ENCODE results near the gene RASGRF2. TPM values are rescaled to one million over a fixed set of nuclear protein-coding genes. Genes with fewer than 3 reads are reported as not detected.
"Not testable (repeated sequence)": the region's sequence is repeated elsewhere in the genome, so short reads cannot be mapped to it uniquely, and the experiment has no call there.

The RASGRF2 gene
- total and polyA plus RNA-seq, 2 donors, result 3.1 to 5.0 TPM

GRCh38 chr5:81097713-81098112 lies 137.6 kb downstream of the RASGRF2 start:
- 67% methylated on average over 3 of the region's 3 CpGs for WGBS
- Histone ChIP-seq H3K36me3 (ENCODE audit: insufficient read depth) (no peaks in the 10 kb centered on the region), H3K4me1 (ENCODE audit: insufficient read depth) (no peaks in the 10 kb centered on the region), H3K4me3 (ENCODE audit: low read depth, low read length) (no peak overlapping the region), H3K27ac (ENCODE audit: low read depth) (no peak overlapping the region)
- DNase-seq (ENCODE audit: extremely low spot score), result no peak

GRCh38 chr5:81105261-81105877 lies 145.2 kb downstream of the RASGRF2 start:
- no peaks in the 10 kb centered on the region for H3K36me3 ChIP-seq (ENCODE audit: insufficient read depth)
- H3K4me3 ChIP-seq (ENCODE audit: low read depth, low read length), result no peak overlapping the region
- no peaks in the 10 kb centered on the region for H3K4me1 ChIP-seq (ENCODE audit: insufficient read depth)
- no peak overlapping the region for H3K27ac ChIP-seq (ENCODE audit: low read depth)
- no peak for DNase-seq (ENCODE audit: extremely low spot score)
- 77% methylated on average over 5 of the region's 5 CpGs for WGBS

- H3K4me1 ChIP-seq (ENCODE audit: insufficient read depth), result no peaks in the 10 kb centered on the region
- H3K27ac ChIP-seq (ENCODE audit: low read depth), result no peak overlapping the region
- WGBS, result 54% methylated on average over 4 of the region's 4 CpGs
- H3K4me3 ChIP-seq (ENCODE audit: low read depth, low read length), result no peak overlapping the region
- DNase-seq (ENCODE audit: extremely low spot score), result no peak
- no peaks in the 10 kb centered on the region for H3K36me3 ChIP-seq (ENCODE audit: insufficient read depth)
Measured at GRCh38 chr5:81115261-81115660, 155.1 kb downstream of the RASGRF2 start.

GRCh38 chr5:81117566-81117965 lies 157.4 kb downstream of the RASGRF2 start:
- DNase-seq (ENCODE audit: extremely low spot score), result no peak
- WGBS, result 90% methylated on average over 3 of the region's 3 CpGs
- no peak overlapping the region for H3K4me3 ChIP-seq (ENCODE audit: low read depth, low read length)
- H3K27ac ChIP-seq (ENCODE audit: low read depth), result no peak overlapping the region
- no peaks in the 10 kb centered on the region for H3K4me1 ChIP-seq (ENCODE audit: insufficient read depth)
- H3K36me3 ChIP-seq (ENCODE audit: insufficient read depth), result no peaks in the 10 kb centered on the region

GRCh38 chr5:81121273-81121672 lies 161.1 kb downstream of the RASGRF2 start:
- no peak for DNase-seq (ENCODE audit: extremely low spot score)
- Histone ChIP-seq H3K4me3 (ENCODE audit: low read depth, low read length) (no peak overlapping the region), H3K27ac (ENCODE audit: low read depth) (no peak overlapping the region), H3K4me1 (ENCODE audit: insufficient read depth) (no peaks in the 10 kb centered on the region), H3K36me3 (ENCODE audit: insufficient read depth) (no peaks in the 10 kb centered on the region)
- 74% methylated on average over 5 of the region's 5 CpGs for WGBS

- H3K4me3 ChIP-seq (ENCODE audit: low read depth, low read length), result no peak overlapping the region
- no peak for DNase-seq (ENCODE audit: extremely low spot score)
- H3K27ac ChIP-seq (ENCODE audit: low read depth), result no peak overlapping the region
- WGBS, result 52% methylated on average over 7 of the region's 7 CpGs
- H3K4me1 ChIP-seq (ENCODE audit: insufficient read depth), result no peaks in the 10 kb centered on the region
- no peaks in the 10 kb centered on the region for H3K36me3 ChIP-seq (ENCODE audit: insufficient read depth)
Measured at GRCh38 chr5:81121836-81122630, 161.9 kb downstream of the RASGRF2 start.

- not testable (repeated sequence) for DNase-seq (ENCODE audit: extremely low spot score); H3K4me3 ChIP-seq (ENCODE audit: low read depth, low read length); H3K4me1 ChIP-seq (ENCODE audit: insufficient read depth); H3K27ac ChIP-seq (ENCODE audit: low read depth); H3K36me3 ChIP-seq (ENCODE audit: insufficient read depth)
- 92% methylated on average over 6 of the region's 6 CpGs for WGBS
Measured at GRCh38 chr5:81124689-81125088, 164.5 kb downstream of the RASGRF2 start.

GRCh38 chr5:81125959-81126358 lies 165.8 kb downstream of the RASGRF2 start:
- WGBS, result 22% methylated on average over 7 of the region's 7 CpGs
- no peaks in the 10 kb centered on the region for H3K36me3 ChIP-seq (ENCODE audit: insufficient read depth)
- H3K27ac ChIP-seq (ENCODE audit: low read depth), result no peak overlapping the region
- no peaks in the 10 kb centered on the region for H3K4me1 ChIP-seq (ENCODE audit: insufficient read depth)
- no peak overlapping the region for H3K4me3 ChIP-seq (ENCODE audit: low read depth, low read length)
- DNase-seq (ENCODE audit: extremely low spot score), result no peak

GRCh38 chr5:81128416-81128815 lies 168.3 kb downstream of the RASGRF2 start:
- H3K27ac ChIP-seq (ENCODE audit: low read depth), result no peak overlapping the region
- 84% methylated on average over 7 of the region's 7 CpGs for WGBS
- no peak for DNase-seq (ENCODE audit: extremely low spot score)
- H3K36me3 ChIP-seq (ENCODE audit: insufficient read depth), result no peaks in the 10 kb centered on the region
- H3K4me1 ChIP-seq (ENCODE audit: insufficient read depth), result no peaks in the 10 kb centered on the region
- H3K4me3 ChIP-seq (ENCODE audit: low read depth, low read length), result no peak overlapping the region

- Histone ChIP-seq H3K27ac (ENCODE audit: low read depth) (no peak overlapping the region), H3K4me3 (ENCODE audit: low read depth, low read length) (no peak overlapping the region), H3K4me1 (ENCODE audit: insufficient read depth) (no peaks in the 10 kb centered on the region), H3K36me3 (ENCODE audit: insufficient read depth) (no peaks in the 10 kb centered on the region)
- WGBS, result 80% methylated on average over 1 of the region's 1 CpG
- no peak for DNase-seq (ENCODE audit: extremely low spot score)
Measured at GRCh38 chr5:81132381-81132780, 172.2 kb downstream of the RASGRF2 start.

GRCh38 chr5:81134066-81134465 lies 173.9 kb downstream of the RASGRF2 start:
- DNase-seq (ENCODE audit: extremely low spot score), result no peak
- H3K4me3 ChIP-seq (ENCODE audit: low read depth, low read length), result no peak overlapping the region
- WGBS, result 82% methylated on average over 2 of the region's 2 CpGs
- H3K36me3 ChIP-seq (ENCODE audit: insufficient read depth), result no peaks in the 10 kb centered on the region
- no peaks in the 10 kb centered on the region for H3K4me1 ChIP-seq (ENCODE audit: insufficient read depth)
- H3K27ac ChIP-seq (ENCODE audit: low read depth), result no peak overlapping the region

GRCh38 chr5:81134566-81134965 lies 174.4 kb downstream of the RASGRF2 start:
- H3K27ac ChIP-seq (ENCODE audit: low read depth), result no peak overlapping the region
- H3K4me1 ChIP-seq (ENCODE audit: insufficient read depth), result no peaks in the 10 kb centered on the region
- DNase-seq (ENCODE audit: extremely low spot score), result no peak
- H3K4me3 ChIP-seq (ENCODE audit: low read depth, low read length), result no peak overlapping the region
- no peaks in the 10 kb centered on the region for H3K36me3 ChIP-seq (ENCODE audit: insufficient read depth)

GRCh38 chr5:81136557-81136956 lies 176.4 kb downstream of the RASGRF2 start:
- no peak for DNase-seq (ENCODE audit: extremely low spot score)
- H3K4me1 ChIP-seq (ENCODE audit: insufficient read depth), result no peaks in the 10 kb centered on the region
- H3K36me3 ChIP-seq (ENCODE audit: insufficient read depth), result no peaks in the 10 kb centered on the region
- H3K27ac ChIP-seq (ENCODE audit: low read depth), result no peak overlapping the region
- 86% methylated on average over 3 of the region's 3 CpGs for WGBS
- H3K4me3 ChIP-seq (ENCODE audit: low read depth, low read length), result no peak overlapping the region

- no peaks in the 10 kb centered on the region for H3K36me3 ChIP-seq (ENCODE audit: insufficient read depth)
- no peak overlapping the region for H3K4me3 ChIP-seq (ENCODE audit: low read depth, low read length)
- H3K4me1 ChIP-seq (ENCODE audit: insufficient read depth), result no peaks in the 10 kb centered on the region
- no peak for DNase-seq (ENCODE audit: extremely low spot score)
- WGBS, result 82% methylated on average over 2 of the region's 2 CpGs
- H3K27ac ChIP-seq (ENCODE audit: low read depth), result no peak overlapping the region
Measured at GRCh38 chr5:81137833-81138232, 177.7 kb downstream of the RASGRF2 start.
